SK-N-SH treated with all-trans-retinoic acid at 6 μM for 48 hours (cell line): ENCODE results near the gene TSSK1B.

Experiments
- ATAC-seq: fragments of 200-7000 bp; cut with Tn5 transposase; 3 replicates; pipeline ENCODE4 v1.9.1; 2020; ENCODE audit warnings: mild to moderate bottlenecking, moderate library complexity
- ARNTL ChIP-seq: fragments of 450-650 bp; formaldehyde crosslinking; IDR thresholded peaks from 2 replicates; pipeline ENCODE4 v1.5.0; 2020; ENCODE audit warnings: low read depth, mild to moderate bottlenecking, moderate library complexity, borderline replicate concordance
- ESRRG ChIP-seq: fragments of 250-450 bp; sonication (Bioruptor Pico); IDR thresholded peaks from 2 replicates; pipeline ENCODE4 v1.6.1; 2021; ENCODE audit warnings: mild to moderate bottlenecking
- TOX ChIP-seq: fragments of 250-450 bp; sonication (Bioruptor Pico); IDR thresholded peaks from 2 replicates; pipeline ENCODE4 v1.8.0; 2021; ENCODE audit warnings: mild to moderate bottlenecking, moderate library complexity, borderline replicate concordance
- ZNF565 ChIP-seq: fragments of 450-650 bp; formaldehyde crosslinking; conservative IDR thresholded peaks from 2 replicates; pipeline ENCODE4 v1.5.0; 2020; ENCODE audit warnings: low read depth, mild to moderate bottlenecking, moderate library complexity
- TF ChIP-seq, protein P1 (sequence below): fragments of 250-450 bp; sonication (Bioruptor Pico); IDR thresholded peaks from 2 replicates; pipeline ENCODE4 v1.5.0; 2020; ENCODE audit warnings: mild to moderate bottlenecking, moderate library complexity

The TSSK1B gene

GRCh38 chr5:113384782-113385285 is 50.0 kb downstream of the TSSK1B start (continued):
- TF ChIP-seq, protein P1, sequence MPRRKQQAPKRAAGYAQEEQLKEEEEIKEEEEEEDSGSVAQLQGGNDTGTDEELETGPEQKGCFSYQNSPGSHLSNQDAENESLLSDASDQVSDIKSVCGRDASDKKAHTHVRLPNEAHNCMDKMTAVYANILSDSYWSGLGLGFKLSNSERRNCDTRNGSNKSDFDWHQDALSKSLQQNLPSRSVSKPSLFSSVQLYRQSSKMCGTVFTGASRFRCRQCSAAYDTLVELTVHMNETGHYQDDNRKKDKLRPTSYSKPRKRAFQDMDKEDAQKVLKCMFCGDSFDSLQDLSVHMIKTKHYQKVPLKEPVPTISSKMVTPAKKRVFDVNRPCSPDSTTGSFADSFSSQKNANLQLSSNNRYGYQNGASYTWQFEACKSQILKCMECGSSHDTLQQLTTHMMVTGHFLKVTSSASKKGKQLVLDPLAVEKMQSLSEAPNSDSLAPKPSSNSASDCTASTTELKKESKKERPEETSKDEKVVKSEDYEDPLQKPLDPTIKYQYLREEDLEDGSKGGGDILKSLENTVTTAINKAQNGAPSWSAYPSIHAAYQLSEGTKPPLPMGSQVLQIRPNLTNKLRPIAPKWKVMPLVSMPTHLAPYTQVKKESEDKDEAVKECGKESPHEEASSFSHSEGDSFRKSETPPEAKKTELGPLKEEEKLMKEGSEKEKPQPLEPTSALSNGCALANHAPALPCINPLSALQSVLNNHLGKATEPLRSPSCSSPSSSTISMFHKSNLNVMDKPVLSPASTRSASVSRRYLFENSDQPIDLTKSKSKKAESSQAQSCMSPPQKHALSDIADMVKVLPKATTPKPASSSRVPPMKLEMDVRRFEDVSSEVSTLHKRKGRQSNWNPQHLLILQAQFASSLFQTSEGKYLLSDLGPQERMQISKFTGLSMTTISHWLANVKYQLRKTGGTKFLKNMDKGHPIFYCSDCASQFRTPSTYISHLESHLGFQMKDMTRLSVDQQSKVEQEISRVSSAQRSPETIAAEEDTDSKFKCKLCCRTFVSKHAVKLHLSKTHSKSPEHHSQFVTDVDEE = no peak
- TF ChIP-seq ARNTL = no peak
- TF ChIP-seq TOX (CRISPR knock-in tag) = no peak

DNA sequence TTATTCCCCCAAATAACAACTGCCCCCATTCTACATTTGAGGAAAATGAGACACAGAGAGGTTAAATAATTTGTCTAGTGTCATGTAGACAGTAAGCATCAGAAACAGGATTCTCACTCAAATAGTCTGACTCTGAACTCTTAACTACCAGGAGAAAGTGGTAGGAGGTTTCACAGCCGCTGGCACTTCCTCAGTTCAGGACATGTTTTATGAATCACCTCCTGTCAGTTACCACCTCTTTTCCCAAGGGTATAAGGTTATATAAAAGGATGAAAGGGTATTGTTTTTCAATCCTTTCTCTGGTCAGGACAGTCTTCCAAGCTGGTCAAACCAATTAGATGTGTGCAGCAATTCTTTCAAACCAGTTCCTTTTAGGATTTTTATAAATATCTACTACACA is 52.1 kb downstream of the TSSK1B start:
- ATAC-seq = no peak
- no peak for TF ChIP-seq ESRRG (CRISPR knock-in tag)
- no peak for TF ChIP-seq ZNF565
- TF ChIP-seq, protein P1 = no peak
